HG03045 (cell line): ENCODE data around the gene CNOT9.

Experiments
- ATAC-seq: cut with Tn5 transposase; IDR thresholded peaks from one replicate; pipeline ENCODE4 v1.9.1; 2021; ENCODE audit warnings: mild to moderate bottlenecking, moderate library complexity; ENCODE audit not compliant: unreplicated experiment

The CNOT9 gene

DNA sequence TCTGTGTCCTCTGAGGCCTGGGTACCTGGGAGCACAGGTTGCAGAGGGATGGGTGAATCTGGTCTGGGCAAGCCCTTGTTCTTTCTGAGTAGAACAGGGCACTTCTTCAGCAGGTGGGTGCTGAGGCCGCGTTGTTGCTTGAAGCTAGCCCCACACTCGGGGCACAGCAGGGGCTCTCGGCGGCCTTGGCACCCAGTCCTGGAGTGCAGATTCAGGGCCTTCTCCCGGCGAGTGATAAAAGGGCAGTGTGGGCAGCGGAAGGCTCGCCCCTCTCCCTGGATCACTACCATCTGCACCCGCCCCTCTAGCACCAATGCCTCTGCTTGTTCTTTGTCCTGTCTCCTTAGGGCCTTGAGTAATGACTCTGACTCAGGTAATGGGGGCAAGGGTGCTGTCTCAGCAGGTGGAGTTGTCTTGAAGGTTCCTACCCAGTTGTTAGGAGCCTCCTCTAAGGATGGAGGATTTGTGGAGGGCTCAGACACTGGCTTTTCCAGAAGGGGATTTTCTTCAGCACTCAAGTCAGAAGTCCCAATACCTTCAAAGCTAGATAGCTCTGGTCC, 75.2 kb downstream of the CNOT9 start:
- ATAC-seq, result no peak

DNA sequence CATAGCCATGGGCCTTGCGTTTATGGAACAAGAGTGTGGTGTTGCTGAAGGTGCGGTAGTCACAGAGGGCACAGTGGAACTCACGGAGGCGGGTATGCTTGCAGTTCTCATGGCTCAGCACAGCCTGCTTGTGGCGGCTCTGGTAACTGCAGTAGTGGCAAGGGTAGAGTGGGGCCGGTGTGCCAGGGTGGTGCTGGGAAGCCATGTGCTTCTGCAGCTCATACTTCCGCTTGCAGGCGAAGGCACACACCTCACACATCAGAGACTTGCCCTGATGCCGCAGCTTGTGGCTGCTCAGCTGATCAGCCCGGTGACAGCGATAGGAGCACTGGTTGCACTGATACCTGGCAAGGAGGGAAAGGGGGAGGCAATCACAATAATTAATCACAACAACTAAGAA, 76.1 kb downstream of the CNOT9 start:
- no peak for ATAC-seq

DNA sequence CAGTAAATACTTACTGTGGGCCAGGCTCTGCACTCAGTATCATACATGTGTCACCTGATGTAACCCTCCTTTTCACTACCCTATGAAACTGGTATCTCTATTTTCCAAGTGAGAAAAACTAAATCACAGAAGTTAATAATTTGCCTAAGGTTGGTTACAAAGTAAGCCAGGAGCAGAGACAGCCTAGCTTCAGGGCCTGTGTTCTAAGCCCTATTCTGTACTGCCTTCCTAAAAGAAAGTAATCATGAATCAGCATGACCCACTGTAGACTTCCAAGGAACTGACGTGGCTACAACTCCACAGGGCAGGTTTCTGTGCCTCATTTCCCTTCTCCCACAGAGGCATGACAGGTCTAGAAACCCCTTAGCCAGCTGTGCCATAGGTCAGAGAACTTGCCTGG, 76.5 kb downstream of the CNOT9 start:
- ATAC-seq, result no peak
